H1 (cell line): Measurements from ENCODE around the gene IGFALS. TPM values are rescaled to one million over a fixed set of nuclear protein-coding genes. Genes with fewer than 3 reads are reported as not detected.

ENCODE experiments used
- CTCF ChIA-PET: fragments of 300-600 bp; sonication (Branson Sonifier 250); formaldehyde crosslinking; loops from one replicate; lab custom pipeline; 2021; ENCODE audit not compliant: partially characterized antibody; lab: Charles Lee
- POLR2A ChIA-PET: fragments of 300-600 bp; sonication (Branson Sonifier 250); formaldehyde crosslinking; loops from one replicate; lab custom pipeline; 2021; ENCODE audit warnings: inconsistent platforms; ENCODE audit not compliant: partially characterized antibody; lab: Charles Lee
- DNase-seq, 2 experiments: peaks; one replicate each; pipeline versions ENCODE4 v3.0.0 to v3.0.0-alpha.2; 2010 to 2022; ENCODE audit warnings: low spot score in 2 of 2, low read depth in 1 of 2, mixed read lengths in 1 of 2
- FAIRE-seq: peaks from 2 replicates; lab custom pipeline; 2011; peaks lifted over from hg19 to GRCh38; lab: Jason Lieb, UNC
- H2AFZ ChIP-seq: 2 replicates; pipeline ENCODE4 v1.8.1; 2012; ENCODE audit warnings: low read length, inconsistent platforms
- H2AK5ac ChIP-seq: 2 replicates; pipeline ENCODE4 v1.6.1; 2013; ENCODE audit warnings: low read depth, low read length
- H2BK120ac ChIP-seq: replicated peaks from 2 replicates; pipeline ENCODE3; 2013; ENCODE audit warnings: low read depth, low read length, inconsistent platforms
- H2BK12ac ChIP-seq: 2 replicates; pipeline ENCODE4 v1.6.1; 2013; ENCODE audit warnings: low read depth, low read length
- H2BK15ac ChIP-seq: 2 replicates; pipeline ENCODE4 v1.6.1; 2013; ENCODE audit warnings: low read length
- H2BK20ac ChIP-seq: 2 replicates; pipeline ENCODE4 v1.6.1; 2013; ENCODE audit warnings: low read length
- H2BK5ac ChIP-seq: 2 replicates; pipeline ENCODE4 v1.6.1; 2013; ENCODE audit warnings: low read depth, low read length
- H3K14ac ChIP-seq: 2 replicates; pipeline ENCODE4 v1.6.1; 2013; ENCODE audit warnings: inconsistent platforms; ENCODE audit not compliant: insufficient read length
- H3K18ac ChIP-seq: 2 replicates; pipeline ENCODE4 v1.6.1; 2013; ENCODE audit warnings: low read length; ENCODE audit errors: extremely low read depth
- H3K23ac ChIP-seq: 2 replicates; pipeline ENCODE4 v1.6.1; 2013; ENCODE audit warnings: inconsistent platforms; ENCODE audit not compliant: insufficient read length
- H3K23me2 ChIP-seq: 2 replicates; pipeline ENCODE4 v1.6.1; 2013; ENCODE audit warnings: low read depth, low read length
- H3K27ac ChIP-seq: 2 replicates; pipeline ENCODE4 v1.6.1; 2011; ENCODE audit warnings: low read depth, low read length, inconsistent platforms
- H3K27me3 ChIP-seq, 4 experiments: replicated peaks in 1 of 4; 1 replicate in 1 of 4; 2 replicates in 3 of 4; pipeline versions ENCODE4 v1.6.1 to v1.8.1; 2011 to 2013; ENCODE audit warnings: low read length in 3 of 4, mild to moderate bottlenecking in 3 of 4, inconsistent platforms in 2 of 4, mixed read lengths in 2 of 4, moderate library complexity in 1 of 4; ENCODE audit not compliant: control insufficient read depth in 3 of 4, insufficient read depth in 3 of 4; ENCODE audit errors: extremely low read depth in 1 of 4
- H3K36me3 ChIP-seq, 4 experiments: 2 replicates each; pipeline versions ENCODE4 v1.6.1 to v1.8.1; 2011 to 2013; ENCODE audit warnings: mild to moderate bottlenecking in 4 of 4, low read length in 3 of 4, moderate library complexity in 2 of 4, control low read depth in 1 of 4, inconsistent platforms in 1 of 4; ENCODE audit not compliant: insufficient read depth in 4 of 4, control insufficient read depth in 2 of 4
- H3K4ac ChIP-seq: replicated peaks from 2 replicates; pipeline ENCODE3; 2013; ENCODE audit warnings: low read length, low read depth, mixed read lengths, inconsistent platforms; ENCODE audit not compliant: insufficient read length
- H3K4me1 ChIP-seq, 4 experiments: replicated peaks in 1 of 4; 1 replicate in 1 of 4; 2 replicates in 3 of 4; pipeline versions ENCODE4 v1.6.1 to v1.8.1; 2011 to 2013; ENCODE audit warnings: low read length in 3 of 4, inconsistent platforms in 2 of 4, mixed read lengths in 1 of 4; ENCODE audit not compliant: insufficient read depth in 4 of 4, control insufficient read depth in 3 of 4
- H3K4me2 ChIP-seq, 2 experiments: 2 replicates each; pipeline versions ENCODE4 v1.6.1 to v1.8.1; 2011 to 2013; ENCODE audit warnings: low read depth in 2 of 2, low read length in 2 of 2, control low read depth in 1 of 2, inconsistent platforms in 1 of 2, mild to moderate bottlenecking in 1 of 2; ENCODE audit not compliant: insufficient read depth in 1 of 2
- H3K4me3 ChIP-seq, 4 experiments: fragments of 200-600, 300-600 bp in 1 of 4; sonication (generic), shearing (Covaris generic), sonication (Bioruptor Twin) in 1 of 4; 2 replicates each; pipeline versions ENCODE4 v1.5.1 to v1.8.1; 2011 to 2016; ENCODE audit warnings: low read length in 4 of 4, low read depth in 3 of 4, control low read depth in 2 of 4, inconsistent platforms in 2 of 4, mild to moderate bottlenecking in 2 of 4, mixed read lengths in 1 of 4, moderate library complexity in 1 of 4; ENCODE audit not compliant: insufficient read depth in 2 of 4; ENCODE audit errors: extremely low read depth in 1 of 4
- H3K56ac ChIP-seq: replicated peaks from 2 replicates; pipeline ENCODE3; 2013; ENCODE audit warnings: low read depth, mild to moderate bottlenecking, mixed read lengths, low read length, inconsistent platforms; ENCODE audit not compliant: insufficient read length
- H3K79me1 ChIP-seq: 2 replicates; pipeline ENCODE4 v1.6.1; 2013; ENCODE audit warnings: low read depth, low read length, control low read depth
- H3K79me2 ChIP-seq, 2 experiments: 2 replicates each; pipeline versions ENCODE4 v1.6.1 to v1.8.1; 2012 to 2013; ENCODE audit warnings: low read length in 2 of 2, mild to moderate bottlenecking in 2 of 2, inconsistent platforms in 1 of 2; ENCODE audit not compliant: insufficient read depth in 2 of 2, control insufficient read depth in 1 of 2
- H3K9ac ChIP-seq, 4 experiments: replicated peaks in 1 of 4; 1 replicate in 1 of 4; 2 replicates in 3 of 4; pipeline versions ENCODE4 v1.6.1 to v1.8.1; 2011 to 2013; ENCODE audit warnings: low read depth in 3 of 4, low read length in 3 of 4, control low read depth in 2 of 4, mild to moderate bottlenecking in 2 of 4, moderate library complexity in 2 of 4, inconsistent platforms in 1 of 4; ENCODE audit errors: extremely low read depth in 1 of 4
- H3K9me3 ChIP-seq, 2 experiments: 2 replicates each; pipeline versions ENCODE4 v1.6.1 to v1.8.1; 2012 to 2013; ENCODE audit warnings: mild to moderate bottlenecking in 2 of 2, moderate library complexity in 2 of 2, control low read depth in 1 of 2, inconsistent platforms in 1 of 2, low read depth in 1 of 2, low read length in 1 of 2, mixed read lengths in 1 of 2; ENCODE audit not compliant: insufficient read depth in 2 of 2
- H4K20me1 ChIP-seq, 2 experiments: replicated peaks in 1 of 2; 2 replicates each; pipeline versions ENCODE3 to v1.8.1; 2011 to 2013; ENCODE audit warnings: inconsistent platforms in 2 of 2, low read length in 2 of 2, mild to moderate bottlenecking in 1 of 2; ENCODE audit not compliant: insufficient read depth in 2 of 2, control insufficient read depth in 1 of 2
- H4K5ac ChIP-seq: 2 replicates; pipeline ENCODE4 v1.6.1; 2013; ENCODE audit warnings: low read length, low read depth, mixed read lengths, inconsistent platforms; ENCODE audit not compliant: insufficient read length
- H4K8ac ChIP-seq: 2 replicates; pipeline ENCODE4 v1.8.0; 2013; ENCODE audit warnings: mild to moderate bottlenecking, moderate library complexity, low read length, inconsistent platforms; ENCODE audit not compliant: insufficient read depth; ENCODE audit errors: extremely low read depth
- H4K91ac ChIP-seq: replicated peaks from 2 replicates; pipeline ENCODE3; 2013; ENCODE audit warnings: low read length, mixed read lengths, inconsistent platforms; ENCODE audit not compliant: insufficient read length
- ASH2L ChIP-seq: fragments of 200-600, 300-600 bp; sonication (generic); IDR thresholded peaks from one replicate; pipeline ENCODE4 v1.7.1; 2017; ENCODE audit warnings: low read length
- ATF3 ChIP-seq: IDR thresholded peaks from 2 replicates; pipeline ENCODE4 v1.6.1; 2011; ENCODE audit warnings: low read depth, mild to moderate bottlenecking, low read length; ENCODE audit not compliant: insufficient read depth
- CBX5 ChIP-seq: fragments of 300-800, 300-1000 bp; sonication (generic); IDR thresholded peaks from 2 replicates; pipeline ENCODE4 v1.7.1; 2016; ENCODE audit warnings: antibody characterized with exemption, low read length, low read depth
- CHD1 ChIP-seq: IDR thresholded peaks from 2 replicates; pipeline ENCODE4 v1.6.1; 2012; ENCODE audit warnings: low read depth, low read length, improper control_type of control experiment
- CREB1 ChIP-seq: IDR thresholded peaks from 2 replicates; pipeline ENCODE4 v1.6.1; 2012; ENCODE audit warnings: inconsistent platforms
- HDAC6 ChIP-seq: IDR thresholded peaks from one replicate; pipeline ENCODE4 v1.7.1; 2012; ENCODE audit warnings: low read depth, mild to moderate bottlenecking, inconsistent platforms, low read length, moderate library complexity
- KDM1A ChIP-seq: fragments of 200-600, 300-600 bp; sonication (generic); IDR thresholded peaks from 2 replicates; pipeline ENCODE4 v1.7.1; 2016; ENCODE audit warnings: mild to moderate bottlenecking, low read length, borderline replicate concordance
- NANOG ChIP-seq: IDR thresholded peaks from 2 replicates; pipeline ENCODE4 v1.6.1; 2011; ENCODE audit warnings: low read length, low read depth, mild to moderate bottlenecking, inconsistent platforms; ENCODE audit not compliant: insufficient read depth, poor library complexity, severe bottlenecking
- PHF8 ChIP-seq: fragments of 200-600 bp; sonication (generic); conservative IDR thresholded peaks from 2 replicates; pipeline ENCODE4 v1.7.1; 2012; ENCODE audit warnings: low read depth, mild to moderate bottlenecking, inconsistent platforms, low read length, moderate library complexity
- POLR2AphosphoS5 ChIP-seq: IDR thresholded peaks from 2 replicates; pipeline ENCODE4 v1.6.1; 2011; ENCODE audit warnings: low read depth, low read length
- RFX5 ChIP-seq: IDR thresholded peaks from 2 replicates; pipeline ENCODE4 v1.6.1; 2011; ENCODE audit warnings: low read depth, low read length, improper control_type of control experiment, borderline replicate concordance
- SP4 ChIP-seq: IDR thresholded peaks from 2 replicates; pipeline ENCODE4 v1.6.1; 2012; ENCODE audit warnings: low read length, inconsistent platforms
- WGBS, 2 experiments: shearing (Covaris generic) in 1 of 2; methylation state at CpG; one replicate each; pipeline versions ENCODE4 v1.1.6 to v1.1.7; 2013 to 2015; ENCODE audit warnings: low lambda C conversion rate in 2 of 2, mixed read lengths in 2 of 2, inconsistent platforms in 1 of 2, low coverage in 1 of 2, missing lambda C conversion rate in 1 of 2; ENCODE audit not compliant: insufficient replicate concordance in 2 of 2, insufficient coverage in 1 of 2, insufficient read length in 1 of 2; ENCODE audit errors: extremely low coverage in 1 of 2, missing lambda C conversion rate in 1 of 2; 5-methylcytosine and 5-hydroxymethylcytosine counted together
- polyA plus RNA-seq, 7 experiments: library from polyadenylated mRNA; depleted of rRNA in 3 of 7; stranded (reverse) in 5 of 7; unstranded in 2 of 7; fragments of >200 nt in 5 of 7; fragments of 200-250 nt in 2 of 7; gene quantifications; 1 replicate in 5 of 7; 2 replicates in 1 of 7; 4 replicates in 1 of 7; pipeline versions ENCODE4 v1.2.1 to v1.2.3, GENCODE V29; 2011 to 2013; ENCODE audit warnings: missing spikeins in 2 of 7, mixed read lengths in 2 of 7
- total RNA-seq: library from RNA; stranded (reverse); fragmentation: NEBNext Ultra II Directional; extraction: Animal tissue kit (Norgen Biotek cat#: 25700); gene quantifications from 2 replicates; pipeline ENCODE4 v1.2.1, GENCODE V29; 2021

Gene IGFALS
- total and polyA plus RNA-seq, 2 of the 8 experiments (the other 6 are each of a cell fraction or from before 2014, with no cell fraction given) = not detected

- Histone ChIP-seq H4K91ac (no peak overlapping the region), H2BK12ac (no peak overlapping the region), H3K27me3 (peaks cover 0 to 5% (median 0%) of the 10 kb centered on the region in 4 experiments; a peak in 3 of 7 replicates), H3K9me3 (no peaks in the 10 kb centered on the region), H3K4me2 (no peak overlapping the region), H3K79me2 (no peaks in the 10 kb centered on the region), H3K36me3 (peaks cover 0 to 2% (median 0%) of the 10 kb centered on the region in 4 experiments; a peak in 2 of 8 replicates), H2BK15ac (no peak overlapping the region), H3K4me3 (no peak overlapping the region), H3K56ac (no peak overlapping the region), H4K5ac (no peak overlapping the region), H2BK5ac (no peak overlapping the region), H3K23ac (no peak overlapping the region), H3K14ac (no peak overlapping the region), H2BK120ac (no peak overlapping the region), H4K20me1 (peaks cover 4 to 15% of the 10 kb centered on the region in 2 experiments), H3K9ac (no peak overlapping the region), H3K79me1 (peaks cover 4% of the 10 kb centered on the region; the same call in 1 of the 2 replicates), H3K18ac (no peak overlapping the region), H3K4me1 (peaks cover 0 to 7% (median 3%) of the 10 kb centered on the region in 4 experiments; a peak in 3 of 7 replicates), H2AFZ (no peak overlapping the region), H4K8ac (no peak overlapping the region; the same call in 1 of the 2 replicates), H2BK20ac (no peak overlapping the region), H3K4ac (no peak overlapping the region), H2AK5ac (no peak overlapping the region), H3K27ac (no peak overlapping the region), H3K23me2 (peaks cover 3% of the 10 kb centered on the region; the same call in 1 of the 2 replicates)
- 94% methylated on average over 21 of the region's 24 CpGs; no CpG with 5 or more reads in 1 of the 2 experiments for WGBS, 2 experiments
- no peak for FAIRE-seq
- ChIA-PET CTCF (interaction anchor here (1.2 to 2.2 kb wide), 3 partner anchors 11 to 48 kb away, joined by 3 to 11 read pairs (median 7); no protein-coding TSS in a partner anchor), POLR2A (interaction anchor here (0.6 to 1.8 kb wide), 3 partner anchors 20 to 52 kb away, joined by 3 to 4 read pairs (median 4); no protein-coding TSS in a partner anchor)
- DNase-seq = no peak
- TF ChIP-seq NANOG = no peak
- no peak for TF ChIP-seq ASH2L
- TF ChIP-seq CBX5 = no peak
- no peak for TF ChIP-seq ATF3
- TF ChIP-seq POLR2AphosphoS5 = no peak
- no peak for TF ChIP-seq CHD1
- TF ChIP-seq PHF8 = no peak
- TF ChIP-seq RFX5 = no peak
- TF ChIP-seq KDM1A = no peak
- no peak for TF ChIP-seq HDAC6
- no peak for TF ChIP-seq SP4
- TF ChIP-seq CREB1 = no peak
Measured at GRCh38 chr16:1821861-1822611, 28.5 kb upstream of the IGFALS start.
